Stimulated activated CD8-positive, alpha-beta memory T cell treated with anti-CD3 and anti-CD28 coated beads, Interleukin-4, amount 100 ng/mL, for 48 hours (primary cell): Measurements from ENCODE around the gene PLA2R1.

ENCODE experiments used
- DNase-seq: peaks from one replicate; pipeline ENCODE4 v3.0.0-alpha.2; 2020

PLA2R1 gene

DNA sequence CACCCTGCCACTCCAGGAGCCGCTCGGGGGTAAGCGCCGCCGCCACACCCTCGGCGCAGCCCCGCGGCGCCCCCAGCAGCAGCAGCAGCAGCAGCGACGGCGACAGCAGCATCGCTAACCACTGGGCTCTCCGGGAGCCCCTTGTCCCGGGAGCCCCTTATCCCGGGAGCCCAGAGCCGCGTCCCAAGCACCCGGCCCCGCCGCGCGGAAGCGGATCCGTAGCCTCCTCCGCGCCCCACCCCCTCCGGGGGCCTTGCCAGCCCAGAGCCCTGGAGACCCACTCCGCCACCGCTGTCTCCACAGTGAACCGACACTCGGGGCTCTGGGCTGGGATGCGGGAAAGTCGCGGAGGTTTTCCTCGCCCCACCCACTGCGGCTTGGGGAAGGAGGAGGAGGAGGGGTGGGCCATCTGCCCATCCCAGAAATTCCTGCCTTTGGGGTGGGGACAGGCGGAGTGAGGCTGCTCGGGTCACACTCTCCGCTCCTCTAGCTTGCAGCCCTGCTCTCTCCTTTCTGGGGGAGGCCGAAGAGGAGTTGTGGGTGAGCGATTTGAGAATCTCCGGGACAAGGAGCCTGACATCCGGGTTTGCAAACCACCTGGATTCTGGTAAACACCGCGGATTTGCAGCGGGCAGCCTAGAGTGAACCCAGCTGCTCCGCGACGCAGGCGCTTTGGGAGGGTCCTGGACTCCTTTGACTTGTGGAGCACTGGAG lies at the start of gene PLA2R1:
Gene PLA2R1 (minus strand): TSS at position 324 of the 714 bp plus-strand sequence. CDS start 212 bp downstream, at position 112.
- DNase-seq, result no peak

DNA sequence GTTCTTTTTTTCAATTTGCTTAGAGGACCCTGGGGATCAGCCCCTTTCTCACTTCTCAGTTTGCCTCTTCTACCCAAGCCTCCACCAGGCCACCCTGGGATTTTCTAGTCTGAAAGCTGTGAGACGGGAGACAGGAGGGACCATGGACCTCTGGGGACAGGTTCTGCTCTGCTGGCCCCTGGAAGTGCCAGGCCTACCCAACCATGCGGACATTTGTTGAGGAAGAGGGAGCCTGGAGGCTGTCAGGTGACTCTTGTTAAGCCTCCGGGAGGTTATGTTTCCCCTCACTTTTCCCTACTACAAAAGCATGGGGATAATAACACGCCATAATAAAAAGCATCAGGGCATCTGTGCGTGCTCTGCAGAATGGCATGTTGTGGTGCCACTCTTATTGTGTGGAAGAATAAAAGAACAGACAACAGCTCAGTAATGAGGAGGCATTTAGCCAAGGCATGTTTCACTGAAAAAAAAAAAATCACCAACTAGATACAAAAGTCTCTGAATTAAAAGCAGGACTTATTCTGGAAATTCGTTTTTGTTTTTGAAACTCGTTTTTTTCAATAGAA lies 48.3 kb upstream of the PLA2R1 start:
- no peak for DNase-seq

DNA sequence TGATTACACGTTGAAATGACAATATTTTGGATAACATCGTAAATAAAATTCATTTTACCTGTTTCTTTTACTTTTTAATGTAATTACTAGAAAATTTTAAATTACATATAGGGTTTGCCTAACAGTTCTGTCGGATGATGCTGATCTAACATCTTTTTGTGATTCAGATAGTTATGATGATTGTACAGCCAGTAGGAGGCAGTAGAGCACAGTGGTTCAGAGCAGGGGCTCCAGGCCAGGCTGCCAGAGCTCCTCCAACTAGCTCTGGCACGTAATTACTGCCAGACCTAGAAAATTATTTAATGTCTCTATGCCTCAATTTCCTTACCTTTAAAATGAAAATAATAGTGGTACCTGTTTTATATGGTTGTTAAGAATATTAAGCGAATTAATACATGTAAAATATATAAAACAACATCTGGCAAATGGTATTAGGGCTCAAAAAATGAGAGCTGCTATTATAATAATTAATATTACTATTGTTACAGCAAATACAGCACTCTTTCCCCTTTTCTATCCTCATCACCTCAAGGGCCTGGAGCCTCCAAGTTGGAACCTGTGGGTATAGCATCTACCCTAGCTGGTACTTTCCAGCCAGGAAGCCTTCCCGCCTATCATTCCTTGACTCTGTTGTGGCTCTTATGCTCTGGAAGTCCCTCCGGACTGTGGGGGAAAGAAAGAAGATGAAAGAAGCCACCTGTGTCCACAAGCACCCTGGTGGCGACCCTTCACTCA lies 47.7 kb upstream of the PLA2R1 start:
- peak; percentile 50 for DNase-seq

DNA sequence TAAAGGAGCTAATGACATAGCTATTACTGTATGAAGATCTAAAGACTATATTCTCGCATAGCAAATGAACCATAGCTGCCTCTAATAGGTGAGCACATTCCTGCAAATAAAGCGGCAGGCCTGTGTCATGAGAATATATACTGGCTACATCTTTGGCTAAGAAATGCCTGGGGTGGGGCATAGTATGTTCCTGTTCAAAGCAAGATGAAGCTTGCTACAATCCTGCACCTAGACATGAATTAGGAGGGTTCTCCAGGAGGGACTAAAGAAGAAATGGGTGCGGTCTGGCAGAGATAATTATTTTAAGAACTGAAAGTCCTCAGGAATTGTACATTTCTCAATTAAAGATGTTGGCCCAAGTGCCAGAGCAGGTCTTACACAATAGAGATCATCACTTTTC lies 46.8 kb upstream of the PLA2R1 start:
- no peak for DNase-seq

DNA sequence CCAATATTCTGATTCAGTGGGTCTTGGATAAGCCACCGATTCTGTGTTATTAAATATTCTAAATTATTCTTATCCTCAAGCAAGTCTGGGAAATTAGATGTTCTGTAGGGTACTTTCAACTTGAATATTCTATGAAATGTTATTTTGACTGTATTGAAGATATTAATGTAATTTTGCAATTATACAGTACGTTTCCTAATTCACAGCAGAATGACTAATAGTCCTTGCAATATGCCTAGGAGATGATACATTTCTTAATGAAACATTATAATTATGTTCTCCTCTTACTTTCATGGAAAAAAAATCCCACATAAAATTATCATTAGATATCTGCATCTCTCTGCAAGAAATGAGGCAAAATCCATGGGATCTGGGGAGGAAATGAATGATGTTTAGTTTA lies 46.2 kb upstream of the PLA2R1 start:
- DNase-seq, result no peak

DNA sequence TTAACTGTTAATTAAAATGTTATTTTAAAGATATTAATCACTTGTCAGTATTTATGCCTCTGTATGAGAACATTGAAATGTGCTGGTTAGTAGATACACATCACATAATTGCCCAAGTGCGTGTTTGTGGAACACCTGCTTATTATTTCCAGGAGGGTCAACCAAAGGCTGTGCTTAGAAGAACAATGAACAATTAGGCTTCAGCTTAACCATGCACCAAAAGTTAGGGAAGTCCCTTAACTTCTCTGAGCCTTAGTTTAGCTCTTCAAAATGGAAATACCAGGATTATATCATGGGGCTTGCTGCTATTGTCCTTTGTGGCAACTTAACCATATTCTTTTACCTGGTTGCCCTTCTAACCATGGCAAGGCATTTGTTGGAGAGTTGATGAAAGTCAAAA lies 43.0 kb upstream of the PLA2R1 start:
- no peak for DNase-seq

DNA sequence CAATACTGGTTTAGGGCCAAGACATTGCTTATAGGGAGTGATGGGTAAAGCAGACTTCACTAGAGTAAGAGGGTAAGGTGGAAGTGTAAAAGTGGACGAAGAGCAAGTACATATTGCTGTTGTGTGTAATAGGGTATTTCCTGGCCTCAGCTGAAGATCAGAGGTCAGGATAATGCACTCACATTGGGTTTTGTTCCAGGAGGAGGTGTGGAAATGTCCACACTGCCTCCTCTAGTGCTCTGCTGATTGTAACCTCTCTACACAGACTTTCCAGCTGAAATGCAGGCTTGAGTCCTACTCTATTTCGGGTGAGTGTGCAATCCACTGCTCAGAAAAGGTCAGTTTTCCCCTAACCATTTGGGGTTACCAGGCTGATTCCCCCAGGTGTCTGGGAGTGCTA lies 41.7 kb upstream of the PLA2R1 start:
- no peak for DNase-seq

DNA sequence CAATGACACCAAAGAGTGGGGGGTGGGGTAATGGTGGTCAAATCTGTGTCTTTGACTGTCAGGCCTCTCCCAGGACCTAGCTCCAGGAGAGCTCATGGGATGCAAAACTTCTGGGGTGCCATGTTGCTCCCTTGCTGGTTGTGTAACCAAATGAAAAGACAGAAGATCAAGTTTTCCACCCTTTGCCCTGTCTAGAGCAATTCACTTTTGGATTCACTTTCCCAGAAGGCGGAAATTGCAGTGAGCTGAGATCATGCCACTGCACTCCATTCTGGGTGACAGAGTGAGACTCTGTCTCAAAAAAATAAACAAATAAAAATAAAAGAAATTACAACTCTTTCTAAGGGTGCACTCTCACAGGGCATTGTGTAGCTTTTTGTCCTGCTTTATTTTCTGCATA lies 34.9 kb upstream of the PLA2R1 start:
- DNase-seq, result no peak

DNA sequence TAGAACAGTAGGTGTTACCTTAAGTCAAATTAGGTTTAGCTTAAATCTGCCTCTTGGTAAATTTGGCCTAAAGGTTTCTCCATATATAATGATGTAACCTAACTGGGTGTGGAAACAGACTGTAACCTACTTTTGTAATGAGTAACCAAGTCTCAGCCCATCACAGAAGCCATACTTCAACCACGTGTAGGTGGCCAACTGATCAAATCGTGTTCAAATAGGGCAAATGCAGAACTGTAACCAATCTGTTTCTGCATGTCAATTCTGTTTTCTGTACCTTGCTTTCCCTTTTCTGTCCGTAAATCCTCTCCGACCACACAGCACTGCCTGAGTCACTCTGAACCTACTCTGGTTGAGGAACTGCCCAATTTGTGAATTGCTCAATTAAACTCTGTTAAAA lies 34.0 kb upstream of the PLA2R1 start:
- DNase-seq, result no peak

DNA sequence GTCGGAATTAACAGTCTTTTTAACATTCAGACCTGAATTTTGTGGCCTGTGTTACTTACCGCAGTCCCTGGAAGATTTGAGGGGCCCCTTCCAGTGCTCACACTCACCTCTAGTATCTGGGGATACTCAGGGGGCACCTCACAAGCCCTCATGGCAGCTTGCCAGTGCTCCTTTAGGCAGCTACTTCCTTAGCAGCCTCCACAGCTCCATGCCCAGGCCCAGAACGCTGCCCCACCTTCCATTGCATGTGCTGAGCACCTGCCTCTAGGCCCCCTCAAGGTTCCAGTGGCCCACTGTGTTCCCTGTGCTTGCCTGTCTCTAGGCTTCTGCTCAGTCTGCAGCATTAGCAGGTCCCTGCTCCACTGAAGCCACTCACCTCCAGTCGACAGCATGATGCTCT lies 30.0 kb upstream of the PLA2R1 start:
- no peak for DNase-seq

DNA sequence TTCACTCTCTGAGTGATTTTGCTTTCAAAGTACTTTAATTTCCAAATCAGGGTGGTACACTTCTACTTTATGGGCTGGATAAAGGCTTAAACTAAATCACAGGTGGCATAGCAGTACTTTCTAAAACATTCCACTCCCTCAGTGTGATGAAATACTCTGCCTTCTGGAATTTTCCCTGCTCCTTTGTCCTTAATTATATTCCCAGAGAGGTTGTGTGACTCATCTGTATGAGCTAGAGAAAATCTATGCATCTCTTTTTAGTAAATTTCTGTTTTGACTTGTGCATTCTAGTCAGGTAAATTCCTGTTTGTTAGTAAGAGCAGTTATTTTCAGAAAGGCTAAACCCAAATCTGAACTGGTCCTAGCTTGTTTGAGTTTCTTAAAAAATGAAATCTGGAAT lies 29.0 kb upstream of the PLA2R1 start:
- no peak for DNase-seq

DNA sequence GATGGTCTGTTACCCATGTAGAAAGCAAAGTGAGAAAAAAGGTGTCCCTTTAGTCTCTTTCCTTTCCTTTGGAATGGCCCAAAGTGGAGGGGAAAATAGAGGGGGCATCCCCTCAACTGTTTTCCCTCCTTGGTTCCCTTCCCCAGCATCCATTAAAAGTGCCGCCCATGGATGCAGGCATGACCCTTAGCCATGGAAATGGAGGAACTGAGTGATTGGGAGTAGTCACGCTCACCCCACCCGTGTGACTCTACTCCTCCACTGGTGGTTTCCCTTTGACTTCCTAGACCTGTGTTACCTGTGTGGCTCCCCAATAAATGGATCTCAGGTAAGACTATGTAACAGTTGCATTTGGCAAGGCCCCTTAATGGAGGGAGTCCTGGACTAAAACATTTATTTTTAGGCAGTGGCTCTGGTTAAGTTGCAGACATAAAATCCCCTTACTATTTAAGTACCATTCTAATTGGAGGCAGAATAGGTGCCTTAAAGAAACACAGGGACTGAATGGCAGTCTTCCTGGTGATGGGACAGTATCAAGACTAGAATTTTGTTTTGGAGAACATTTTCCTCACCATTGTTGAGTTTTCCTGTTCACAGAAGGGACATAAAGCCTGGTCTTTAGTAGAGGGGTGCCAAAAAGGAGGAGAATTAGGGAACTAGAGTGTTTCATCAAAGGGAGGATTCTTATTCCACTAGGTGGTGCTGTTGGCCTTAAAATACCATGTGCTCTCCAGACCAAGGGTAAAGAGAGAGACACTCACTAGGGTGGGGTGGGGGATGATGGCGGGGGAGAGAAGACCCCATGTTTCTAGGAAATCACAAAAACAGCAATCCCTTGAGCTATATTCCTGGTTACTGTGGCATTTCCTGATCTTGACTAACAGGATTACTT lies 25.7 kb upstream of the PLA2R1 start:
- no peak for DNase-seq

DNA sequence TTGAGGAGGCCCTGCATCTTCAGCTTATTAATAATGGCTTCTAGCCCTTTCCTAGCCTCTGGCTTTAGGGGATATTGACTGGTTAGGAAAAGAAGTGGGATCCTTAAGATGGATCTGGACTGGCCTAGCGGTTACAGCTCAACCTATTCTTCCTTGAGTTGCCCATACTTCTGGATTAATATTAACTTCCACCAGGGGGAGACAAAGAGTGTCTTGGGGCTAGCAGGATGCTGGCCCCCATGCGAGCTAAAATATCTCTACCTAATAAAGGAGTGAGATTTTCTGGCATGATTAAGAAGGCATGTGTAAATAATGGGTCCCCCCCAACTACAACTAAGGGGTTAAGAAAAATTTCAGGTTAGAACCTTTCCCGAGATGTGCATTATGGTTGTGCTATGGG lies 23.2 kb upstream of the PLA2R1 start:
- DNase-seq, result no peak

DNA sequence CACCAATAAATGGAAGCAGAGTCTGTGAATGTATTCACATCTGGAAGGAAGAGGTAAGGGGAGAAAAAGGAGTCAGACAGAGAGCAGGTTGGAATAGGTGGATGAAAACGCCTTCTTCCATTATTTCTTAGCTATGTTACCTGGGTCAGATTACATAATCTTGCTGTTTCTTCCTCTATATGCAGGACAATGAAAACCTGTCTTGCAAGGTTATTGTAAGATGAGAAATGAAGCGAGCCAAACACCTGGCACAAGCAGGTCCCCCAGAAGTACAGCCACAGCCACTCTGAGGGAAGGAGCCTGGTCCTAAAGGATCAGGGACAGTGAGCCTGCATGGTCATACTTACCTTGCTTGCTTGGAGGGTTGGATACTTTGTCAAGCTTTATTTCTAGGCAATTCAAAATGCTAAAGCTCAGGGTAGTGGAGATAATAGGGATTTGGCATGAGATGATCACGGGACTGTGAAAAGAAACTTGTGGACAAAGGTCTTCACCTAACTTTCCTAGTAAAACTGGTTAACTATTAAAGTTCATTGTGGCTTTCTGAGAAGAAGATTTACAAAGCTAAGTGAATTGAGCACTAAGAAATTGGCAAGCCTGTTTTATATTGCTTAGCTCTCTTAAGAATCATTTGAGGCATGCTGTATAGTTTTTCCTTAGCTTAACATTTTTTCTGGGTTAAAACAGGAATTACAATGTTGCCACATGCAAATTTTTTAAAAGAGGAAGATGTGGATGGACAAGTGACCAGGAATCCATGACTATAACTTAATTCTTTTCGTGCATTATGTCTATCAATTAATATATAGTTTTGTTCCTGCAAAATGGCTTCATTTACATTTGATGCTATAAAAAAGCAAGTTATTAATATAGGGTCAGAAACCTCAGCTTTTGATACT lies 15.7 kb upstream of the PLA2R1 start:
- no peak for DNase-seq

DNA sequence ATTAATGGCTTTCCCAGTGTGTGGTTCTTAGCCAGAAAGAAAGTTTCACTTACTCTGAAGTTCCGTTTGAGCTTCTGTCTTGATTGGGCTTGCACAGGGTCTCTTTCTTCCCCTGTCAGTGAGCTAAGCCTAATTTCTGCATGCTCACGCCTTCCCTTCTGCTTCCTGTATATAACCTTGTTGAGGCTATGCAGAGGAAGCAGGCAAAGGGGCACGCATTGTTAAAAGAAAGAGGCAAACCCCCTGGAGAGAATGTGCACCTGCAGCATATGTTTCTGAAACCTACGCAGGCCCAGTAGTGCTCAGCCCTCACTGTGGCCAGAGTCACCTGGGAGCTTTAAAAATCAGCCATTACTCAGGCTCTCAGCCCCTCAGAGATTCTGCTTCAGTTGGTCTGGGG lies 14.5 kb upstream of the PLA2R1 start:
- no peak for DNase-seq

DNA sequence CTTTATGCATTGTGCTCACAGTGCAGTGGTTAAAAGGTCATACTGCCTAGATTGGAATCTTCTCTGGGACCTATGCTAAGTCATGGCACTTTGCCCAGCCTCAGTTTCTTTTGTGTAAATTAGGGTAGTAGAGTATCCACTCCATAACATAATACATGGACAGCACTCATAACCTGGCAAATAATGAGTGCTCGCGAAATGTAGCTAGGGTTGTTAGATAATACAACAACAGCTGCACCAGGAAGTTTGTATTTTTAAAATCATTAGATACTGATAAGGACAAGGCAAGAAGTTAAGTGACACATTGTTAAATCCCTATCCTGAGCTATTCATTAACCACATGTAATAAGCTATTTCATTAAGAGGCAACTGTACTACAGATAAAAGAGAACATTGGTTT lies 13.8 kb upstream of the PLA2R1 start:
- DNase-seq, result no peak

DNA sequence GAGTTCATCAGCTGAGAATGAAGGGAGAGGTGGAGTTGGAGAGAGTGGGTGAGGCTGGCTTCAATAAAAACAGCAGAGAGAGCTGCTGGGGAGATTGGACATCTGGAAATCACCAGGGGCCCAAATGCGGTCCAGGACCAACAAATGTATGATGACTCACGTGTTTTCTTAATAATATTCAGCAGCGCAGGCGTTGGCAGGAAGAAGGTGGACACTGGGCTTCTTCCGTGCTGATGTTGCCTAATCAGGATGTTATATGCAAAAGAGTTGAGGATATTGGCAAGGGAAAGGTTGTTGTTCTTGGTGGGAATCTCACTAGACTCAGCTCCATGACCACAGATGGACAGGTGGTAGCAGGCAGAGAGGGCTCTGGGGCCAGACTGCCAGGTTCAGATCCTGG lies 12.8 kb upstream of the PLA2R1 start:
- no peak for DNase-seq

DNA sequence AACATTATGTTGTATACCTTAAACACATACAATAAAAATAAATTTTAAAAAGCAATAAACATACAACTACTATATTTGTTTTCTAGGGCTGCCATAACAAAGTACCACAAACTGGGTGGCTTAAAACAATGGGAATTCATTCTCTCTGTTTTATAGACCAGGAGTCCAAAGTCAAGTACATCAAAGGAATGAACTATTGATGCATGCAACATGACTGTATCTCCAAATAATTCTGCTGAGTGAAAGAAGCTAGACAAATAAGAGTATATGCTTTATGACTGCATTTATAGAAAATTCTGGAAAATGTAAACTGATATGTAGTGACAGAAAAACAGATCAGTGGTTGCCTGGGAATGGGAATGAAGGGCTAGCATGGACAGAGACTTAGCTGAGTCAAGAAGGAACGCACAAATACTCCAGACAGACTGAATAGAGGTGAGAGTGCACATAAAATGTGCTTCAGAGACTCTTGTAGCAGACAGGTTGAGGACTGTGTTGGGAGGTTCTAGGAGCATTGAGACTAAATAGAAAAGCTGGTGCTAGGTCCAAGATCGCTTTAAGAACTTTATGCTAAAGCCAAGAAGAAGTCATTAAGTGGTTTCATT lies 11.0 kb upstream of the PLA2R1 start:
- no peak for DNase-seq

DNA sequence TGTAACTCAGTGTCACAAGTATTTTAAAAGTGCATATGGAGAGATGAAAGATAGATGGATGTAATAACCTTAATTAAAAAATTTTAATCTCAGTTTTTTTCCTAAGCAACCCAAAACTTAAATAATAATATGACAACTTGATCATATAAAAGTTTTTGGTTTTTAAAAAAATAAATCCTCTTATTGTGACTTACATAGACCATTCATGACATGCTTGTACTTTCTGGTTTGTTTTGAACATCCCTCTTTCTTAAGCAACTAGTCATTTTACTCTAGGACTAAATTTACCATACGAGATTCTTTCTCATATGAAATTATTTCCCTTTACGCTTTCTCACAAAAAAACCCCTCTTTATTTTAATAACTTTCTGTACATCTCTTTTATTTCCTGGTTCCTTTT lies 6.5 kb upstream of the PLA2R1 start:
- DNase-seq, result no peak

DNA sequence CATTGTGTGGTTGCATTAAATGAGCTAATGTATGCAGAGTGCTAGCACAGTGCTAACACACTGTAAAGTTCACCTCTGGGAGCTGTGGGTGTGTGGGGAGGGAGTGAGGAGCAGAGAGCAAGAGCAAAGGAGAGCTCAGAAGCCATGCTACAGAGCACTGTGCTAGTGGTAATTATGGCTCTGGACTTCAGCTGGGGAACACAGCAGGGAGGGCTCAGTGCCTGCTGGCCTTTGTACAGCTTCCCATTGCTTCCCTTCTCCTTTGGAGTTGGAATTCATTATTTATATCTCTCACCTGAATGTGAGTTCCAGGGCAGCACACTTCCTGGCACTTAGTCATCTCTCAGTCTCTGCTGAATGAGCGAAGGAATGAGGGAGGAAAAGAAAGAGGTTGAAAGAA lies 2.5 kb upstream of the PLA2R1 start:
- no peak for DNase-seq

DNA sequence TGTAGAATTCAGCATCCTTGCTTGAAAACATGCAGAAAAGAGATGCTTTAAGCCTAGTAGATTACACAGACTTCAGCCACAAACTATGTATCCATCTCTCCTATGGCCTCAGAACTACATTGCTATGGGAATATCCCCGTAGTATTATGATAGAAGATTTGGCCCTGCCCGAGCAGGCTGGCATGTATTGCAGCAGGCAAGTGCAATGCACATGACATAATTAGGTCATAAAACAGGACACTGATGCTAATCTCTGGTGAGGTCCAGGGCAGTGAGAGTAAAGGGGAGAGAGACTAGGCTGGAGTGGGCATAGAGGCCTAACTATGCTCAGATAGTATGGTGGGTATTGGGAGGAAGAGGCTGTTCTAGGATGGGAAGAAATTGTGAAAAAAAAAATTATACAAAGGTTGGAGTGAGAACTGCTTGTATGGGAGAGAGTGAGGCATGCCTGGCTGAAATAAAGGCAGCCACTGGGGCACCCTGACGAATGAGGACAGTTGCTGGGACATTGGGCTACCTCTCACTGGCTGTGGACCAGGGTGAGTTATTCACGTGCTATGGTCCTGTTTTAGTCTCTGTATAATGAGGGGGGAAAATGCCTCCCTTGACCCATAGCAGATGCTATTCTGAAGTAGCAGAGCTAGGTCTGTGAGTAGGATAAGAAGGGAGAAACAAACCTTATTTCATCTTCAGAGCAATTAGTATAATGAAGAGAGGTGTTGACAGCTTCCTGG lies 1.6 kb upstream of the PLA2R1 start:
- DNase-seq, result no peak
